ENCODE results near the gene CNTN4. TPM values are rescaled to one million over a fixed set of nuclear protein-coding genes. Genes with fewer than 3 reads are reported as not detected.

CNTN4 gene
- total and polyA plus RNA-seq, 4 donors, result 1.2 to 3.8 (median 2.6) TPM

DNA sequence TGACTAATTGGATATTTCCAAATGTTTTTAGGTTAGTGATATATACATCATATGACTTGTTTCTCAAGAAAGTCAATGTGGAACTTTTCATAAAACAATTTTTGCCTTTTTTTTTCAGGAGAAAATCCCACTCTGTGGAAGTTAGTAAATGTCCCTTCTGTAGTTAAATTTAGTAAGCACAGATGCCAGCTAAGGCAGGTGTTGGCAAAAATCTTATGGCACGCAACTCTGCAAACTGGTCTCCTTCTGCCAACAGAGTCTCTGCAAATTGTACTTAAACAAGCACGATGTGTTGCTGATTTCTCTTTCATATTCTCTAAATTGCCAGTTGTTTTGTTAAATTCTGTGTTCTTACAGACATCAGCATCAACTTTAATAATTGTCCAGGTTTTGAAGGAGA lies 777.7 kb downstream of the CNTN4 start:
- peaks cover 0 to 9% (median 0%) of the 10 kb centered on the region in 4 donors for H3K4me1 ChIP-seq (ENCODE audit: control insufficient read depth in 4 of 4, insufficient read depth in 4 of 4, low read length in 3 of 4)
- no peak overlapping the region for H3K9ac ChIP-seq (ENCODE audit: low read depth in 1 of 2, low read length in 2 of 2)
- no peak overlapping the region for H3K4me3 ChIP-seq (ENCODE audit: low read depth in 1 of 3, low read length in 3 of 3)
- no peaks in the 10 kb centered on the region for H3K27me3 ChIP-seq (ENCODE audit: control insufficient read depth in 4 of 4, insufficient read depth in 4 of 4, low read length in 3 of 4)
- H3K27ac ChIP-seq (ENCODE audit: low read depth in 1 of 2, low read length in 2 of 2), result no peak overlapping the region
- TF ChIP-seq SP1 (IDR thresholded peaks at IDR 0.05) (no peak), RAD21 (IDR thresholded peaks at IDR 0.05) (no peak), FOXA2 (IDR thresholded peaks at IDR 0.05) (no peak), RXRA (IDR thresholded peaks at IDR 0.05) (no peak), MAX (IDR thresholded peaks at IDR 0.05) (no peak), FOXA1 (IDR thresholded peaks at IDR 0.05) (no peak), YY1 (IDR thresholded peaks at IDR 0.05) (no peak), HNF4A (conservative IDR thresholded peaks at IDR 0.05) (no peak), GABPA (IDR thresholded peaks at IDR 0.05 in 1 of 2, conservative IDR thresholded peaks at IDR 0.05 in 1 of 2) (no peak), ATF3 (IDR thresholded peaks at IDR 0.05) (no peak)
- TF ChIP-seq, protein P1, sequence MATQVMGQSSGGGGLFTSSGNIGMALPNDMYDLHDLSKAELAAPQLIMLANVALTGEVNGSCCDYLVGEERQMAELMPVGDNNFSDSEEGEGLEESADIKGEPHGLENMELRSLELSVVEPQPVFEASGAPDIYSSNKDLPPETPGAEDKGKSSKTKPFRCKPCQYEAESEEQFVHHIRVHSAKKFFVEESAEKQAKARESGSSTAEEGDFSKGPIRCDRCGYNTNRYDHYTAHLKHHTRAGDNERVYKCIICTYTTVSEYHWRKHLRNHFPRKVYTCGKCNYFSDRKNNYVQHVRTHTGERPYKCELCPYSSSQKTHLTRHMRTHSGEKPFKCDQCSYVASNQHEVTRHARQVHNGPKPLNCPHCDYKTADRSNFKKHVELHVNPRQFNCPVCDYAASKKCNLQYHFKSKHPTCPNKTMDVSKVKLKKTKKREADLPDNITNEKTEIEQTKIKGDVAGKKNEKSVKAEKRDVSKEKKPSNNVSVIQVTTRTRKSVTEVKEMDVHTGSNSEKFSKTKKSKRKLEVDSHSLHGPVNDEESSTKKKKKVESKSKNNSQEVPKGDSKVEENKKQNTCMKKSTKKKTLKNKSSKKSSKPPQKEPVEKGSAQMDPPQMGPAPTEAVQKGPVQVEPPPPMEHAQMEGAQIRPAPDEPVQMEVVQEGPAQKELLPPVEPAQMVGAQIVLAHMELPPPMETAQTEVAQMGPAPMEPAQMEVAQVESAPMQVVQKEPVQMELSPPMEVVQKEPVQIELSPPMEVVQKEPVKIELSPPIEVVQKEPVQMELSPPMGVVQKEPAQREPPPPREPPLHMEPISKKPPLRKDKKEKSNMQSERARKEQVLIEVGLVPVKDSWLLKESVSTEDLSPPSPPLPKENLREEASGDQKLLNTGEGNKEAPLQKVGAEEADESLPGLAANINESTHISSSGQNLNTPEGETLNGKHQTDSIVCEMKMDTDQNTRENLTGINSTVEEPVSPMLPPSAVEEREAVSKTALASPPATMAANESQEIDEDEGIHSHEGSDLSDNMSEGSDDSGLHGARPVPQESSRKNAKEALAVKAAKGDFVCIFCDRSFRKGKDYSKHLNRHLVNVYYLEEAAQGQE (IDR thresholded peaks at IDR 0.05), result no peak
- TF ChIP-seq, protein P2, sequence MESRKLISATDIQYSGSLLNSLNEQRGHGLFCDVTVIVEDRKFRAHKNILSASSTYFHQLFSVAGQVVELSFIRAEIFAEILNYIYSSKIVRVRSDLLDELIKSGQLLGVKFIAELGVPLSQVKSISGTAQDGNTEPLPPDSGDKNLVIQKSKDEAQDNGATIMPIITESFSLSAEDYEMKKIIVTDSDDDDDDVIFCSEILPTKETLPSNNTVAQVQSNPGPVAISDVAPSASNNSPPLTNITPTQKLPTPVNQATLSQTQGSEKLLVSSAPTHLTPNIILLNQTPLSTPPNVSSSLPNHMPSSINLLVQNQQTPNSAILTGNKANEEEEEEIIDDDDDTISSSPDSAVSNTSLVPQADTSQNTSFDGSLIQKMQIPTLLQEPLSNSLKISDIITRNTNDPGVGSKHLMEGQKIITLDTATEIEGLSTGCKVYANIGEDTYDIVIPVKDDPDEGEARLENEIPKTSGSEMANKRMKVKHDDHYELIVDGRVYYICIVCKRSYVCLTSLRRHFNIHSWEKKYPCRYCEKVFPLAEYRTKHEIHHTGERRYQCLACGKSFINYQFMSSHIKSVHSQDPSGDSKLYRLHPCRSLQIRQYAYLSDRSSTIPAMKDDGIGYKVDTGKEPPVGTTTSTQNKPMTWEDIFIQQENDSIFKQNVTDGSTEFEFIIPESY (IDR thresholded peaks at IDR 0.05), result no peak
- no peaks in the 10 kb centered on the region for H3K9me3 ChIP-seq (ENCODE audit: control insufficient read depth in 4 of 4, low read length in 3 of 4)
- H3K36me3 ChIP-seq (ENCODE audit: control insufficient read depth in 4 of 4, insufficient read depth in 3 of 4, low read depth in 1 of 4, low read length in 3 of 4), result no peaks in the 10 kb centered on the region
- WGBS, result 53% methylated on average over 2 of the region's 2 CpGs
- DNase-seq (ENCODE audit: low spot score), result no peak

DNA sequence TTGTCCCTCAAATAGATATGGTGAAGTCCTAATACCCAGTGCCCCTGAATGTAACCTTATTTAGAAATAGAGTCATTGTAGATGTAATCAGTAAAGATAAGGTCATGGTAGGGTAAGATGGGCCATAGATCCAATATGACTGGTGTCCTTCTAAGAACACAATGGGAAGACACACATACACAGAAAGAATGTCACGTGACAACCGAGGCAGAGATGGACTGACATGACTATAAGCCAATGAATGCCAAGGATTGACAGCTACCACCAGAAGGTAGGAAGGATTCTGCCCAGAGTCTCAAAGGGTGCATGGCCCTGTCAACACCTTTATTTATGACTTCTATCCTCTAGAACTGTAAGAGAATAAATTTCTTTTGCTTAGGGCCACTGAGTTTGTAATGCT lies 780.4 kb downstream of the CNTN4 start:
- no peak for TF ChIP-seq FOXA1 (IDR thresholded peaks at IDR 0.05)
- no peak for TF ChIP-seq HNF4A (conservative IDR thresholded peaks at IDR 0.05)
- no peak overlapping the region for H3K9ac ChIP-seq (ENCODE audit: low read depth in 1 of 2, low read length in 2 of 2)
- peaks cover 0 to 5% (median 0%) of the 10 kb centered on the region in 4 donors for H3K4me1 ChIP-seq (ENCODE audit: control insufficient read depth in 4 of 4, insufficient read depth in 4 of 4, low read length in 3 of 4)
- WGBS, result 96% methylated on average over 2 of the region's 2 CpGs
- no peak overlapping the region for H3K27ac ChIP-seq (ENCODE audit: low read depth in 1 of 2, low read length in 2 of 2)
- no peak for DNase-seq (ENCODE audit: low spot score)
- H3K9me3 ChIP-seq (ENCODE audit: control insufficient read depth in 4 of 4, low read length in 3 of 4), result no peaks in the 10 kb centered on the region
- no peaks in the 10 kb centered on the region for H3K36me3 ChIP-seq (ENCODE audit: control insufficient read depth in 4 of 4, insufficient read depth in 3 of 4, low read depth in 1 of 4, low read length in 3 of 4)
- H3K4me3 ChIP-seq (ENCODE audit: low read depth in 1 of 3, low read length in 3 of 3), result no peak overlapping the region
- H3K27me3 ChIP-seq (ENCODE audit: control insufficient read depth in 4 of 4, insufficient read depth in 4 of 4, low read length in 3 of 4), result no peaks in the 10 kb centered on the region

DNA sequence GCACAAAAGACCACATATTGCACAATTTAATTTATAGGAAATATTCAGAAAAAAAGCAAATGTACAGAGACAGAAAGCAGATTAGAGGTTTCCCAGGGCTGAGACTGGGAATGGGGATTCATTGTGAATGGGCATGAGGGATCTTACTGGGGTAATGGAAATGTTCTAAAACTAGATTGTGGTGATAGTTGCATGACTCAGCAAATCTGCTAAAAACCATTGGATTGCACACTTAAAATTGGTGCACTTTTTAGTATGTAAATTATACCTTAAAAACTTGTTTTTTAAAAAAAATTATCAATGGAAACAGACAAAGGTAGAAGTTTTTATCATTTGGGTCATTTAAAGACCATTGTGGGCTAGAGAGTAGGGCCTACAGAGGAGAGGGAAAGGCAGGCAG lies 780.9 kb downstream of the CNTN4 start:
- H3K4me1 ChIP-seq (ENCODE audit: control insufficient read depth in 4 of 4, insufficient read depth in 4 of 4, low read length in 3 of 4), result no peaks in the 10 kb centered on the region
- H3K4me3 ChIP-seq (ENCODE audit: low read depth in 1 of 3, low read length in 3 of 3), result no peak overlapping the region
- no peaks in the 10 kb centered on the region for H3K9me3 ChIP-seq (ENCODE audit: control insufficient read depth in 4 of 4, low read length in 3 of 4)
- H3K27me3 ChIP-seq (ENCODE audit: control insufficient read depth in 4 of 4, insufficient read depth in 4 of 4, low read length in 3 of 4), result no peaks in the 10 kb centered on the region
- no peaks in the 10 kb centered on the region for H3K36me3 ChIP-seq (ENCODE audit: control insufficient read depth in 4 of 4, insufficient read depth in 3 of 4, low read depth in 1 of 4, low read length in 3 of 4)
- no peak for TF ChIP-seq NR2F2 (IDR thresholded peaks at IDR 0.05)
- TF ChIP-seq HNF4G (IDR thresholded peaks at IDR 0.05), result no peak
- no peak for TF ChIP-seq FOXA2 (IDR thresholded peaks at IDR 0.05)
- H3K27ac ChIP-seq (ENCODE audit: low read depth in 1 of 2, low read length in 2 of 2), result no peak overlapping the region
- H3K9ac ChIP-seq (ENCODE audit: low read depth in 1 of 2, low read length in 2 of 2), result no peak overlapping the region
- no peak for DNase-seq (ENCODE audit: low spot score)

Measured in liver (tissue), 9 donors.